Body of pancreas (tissue), 4 donors: ENCODE results near the gene NUBPL. TPM values are rescaled to one million over a fixed set of nuclear protein-coding genes. Genes with fewer than 3 reads are reported as not detected.
"Not testable (repeated sequence)": the region's sequence is repeated elsewhere in the genome, so short reads cannot be mapped to it uniquely, and the experiment has no call there.

Source experiments
- ATAC-seq: fragments of 150-250 bp; one replicate; pipeline ENCODE4 v1.9.1; 2016
- DNase-seq, 4 donors: peaks; one replicate each; pipeline ENCODE4 v3.0.0-alpha.2; 2019
- H3K27ac ChIP-seq, 4 donors: fragments of 200-600 bp; sonication (generic); 1 replicate in 3 of 4; 2 replicates in 1 of 4; pipeline versions ENCODE4 v1.5.1 to v1.6.1; 2016 to 2019; ENCODE audit warnings: mild to moderate bottlenecking in 1 of 4, mixed read lengths in 1 of 4, moderate library complexity in 1 of 4
- H3K27me3 ChIP-seq, 2 donors: fragments of 200-600 bp; sonication (generic); one replicate each; pipeline ENCODE4 v1.6.0; 2016; ENCODE audit warnings: mild to moderate bottlenecking in 1 of 2
- H3K36me3 ChIP-seq, 2 donors: fragments of 200-600 bp; sonication (generic); replicated peaks in 1 of 2; 2 replicates each; pipeline ENCODE4 v1.5.1; 2016; ENCODE audit warnings: low read depth in 2 of 2; ENCODE audit not compliant: insufficient read depth in 1 of 2
- H3K4me1 ChIP-seq: fragments of 200-600 bp; sonication (generic); one replicate; pipeline ENCODE4 v1.6.0; 2016
- H3K4me3 ChIP-seq, 2 donors: fragments of 200-600 bp; sonication (generic); 1 replicate in 1 of 2; 2 replicates in 1 of 2; pipeline ENCODE4 v1.5.1; 2016 to 2019
- H3K9me3 ChIP-seq, 3 donors: fragments of 200-600 bp; sonication (generic); 1 replicate in 2 of 3; 2 replicates in 1 of 3; pipeline ENCODE4 v1.5.1; 2016
- POLR2A ChIP-seq, 3 donors: fragments of 450-650 bp; IDR thresholded peaks; one replicate each; pipeline ENCODE4 v1.6.1; 2016; ENCODE audit warnings: antibody characterized with exemption in 3 of 3, mild to moderate bottlenecking in 2 of 3
- WGBS, 2 donors: methylation state at CpG; one replicate each; pipeline ENCODE4 v1.1.5; 2017; 5-methylcytosine and 5-hydroxymethylcytosine counted together
- intact Hi-C: fragments of 100-400 bp; cut with DNase I; formaldehyde crosslinking; loops from one replicate; pipeline ENCODE4 v1.15.1; 2023
- total RNA-seq, 2 donors: library from RNA; depleted of rRNA; stranded (reverse); fragments of >200 nt; gene quantifications; one replicate each; pipeline ENCODE4 v1.1.0, GENCODE V29; 2016
- TF ChIP-seq, protein P1 (sequence below), 7 experiments: fragments of 450-650 bp in 4 of 7; fragments of 200-600 bp in 3 of 7; sonication (generic) in 3 of 7; IDR thresholded peaks; one replicate each; pipeline ENCODE4 v1.5.1; 2016 to 2019; ENCODE audit warnings: antibody characterized with exemption in 7 of 7

NUBPL gene
- total RNA-seq, 2 donors from 2014 or later: 4.7 to 18.5 TPM

- no peaks in the 10 kb centered on the region for H3K9me3 ChIP-seq
- ATAC-seq (no peak), DNase-seq (no peak)
- intact Hi-C loops: no loop called here
- no peak overlapping the region for H3K4me3 ChIP-seq
- H3K27me3 ChIP-seq: no peaks in the 10 kb centered on the region
- H3K4me1 ChIP-seq: no peaks in the 10 kb centered on the region
- 78 to 82% methylated on average over 2 of the region's 2 CpGs for whole genome bisulfite sequencing, 2 donors
- no peaks in the 10 kb centered on the region for H3K36me3 ChIP-seq
- TF ChIP-seq, protein P1, sequence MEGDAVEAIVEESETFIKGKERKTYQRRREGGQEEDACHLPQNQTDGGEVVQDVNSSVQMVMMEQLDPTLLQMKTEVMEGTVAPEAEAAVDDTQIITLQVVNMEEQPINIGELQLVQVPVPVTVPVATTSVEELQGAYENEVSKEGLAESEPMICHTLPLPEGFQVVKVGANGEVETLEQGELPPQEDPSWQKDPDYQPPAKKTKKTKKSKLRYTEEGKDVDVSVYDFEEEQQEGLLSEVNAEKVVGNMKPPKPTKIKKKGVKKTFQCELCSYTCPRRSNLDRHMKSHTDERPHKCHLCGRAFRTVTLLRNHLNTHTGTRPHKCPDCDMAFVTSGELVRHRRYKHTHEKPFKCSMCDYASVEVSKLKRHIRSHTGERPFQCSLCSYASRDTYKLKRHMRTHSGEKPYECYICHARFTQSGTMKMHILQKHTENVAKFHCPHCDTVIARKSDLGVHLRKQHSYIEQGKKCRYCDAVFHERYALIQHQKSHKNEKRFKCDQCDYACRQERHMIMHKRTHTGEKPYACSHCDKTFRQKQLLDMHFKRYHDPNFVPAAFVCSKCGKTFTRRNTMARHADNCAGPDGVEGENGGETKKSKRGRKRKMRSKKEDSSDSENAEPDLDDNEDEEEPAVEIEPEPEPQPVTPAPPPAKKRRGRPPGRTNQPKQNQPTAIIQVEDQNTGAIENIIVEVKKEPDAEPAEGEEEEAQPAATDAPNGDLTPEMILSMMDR (IDR thresholded peaks at IDR 0.05): no peak
- TF ChIP-seq POLR2A (IDR thresholded peaks at IDR 0.05): no peak
- H3K27ac ChIP-seq: no peak overlapping the region
Observed at GRCh38 chr14:31842899-31843298, 281.7 kb downstream of the NUBPL start.

DNA sequence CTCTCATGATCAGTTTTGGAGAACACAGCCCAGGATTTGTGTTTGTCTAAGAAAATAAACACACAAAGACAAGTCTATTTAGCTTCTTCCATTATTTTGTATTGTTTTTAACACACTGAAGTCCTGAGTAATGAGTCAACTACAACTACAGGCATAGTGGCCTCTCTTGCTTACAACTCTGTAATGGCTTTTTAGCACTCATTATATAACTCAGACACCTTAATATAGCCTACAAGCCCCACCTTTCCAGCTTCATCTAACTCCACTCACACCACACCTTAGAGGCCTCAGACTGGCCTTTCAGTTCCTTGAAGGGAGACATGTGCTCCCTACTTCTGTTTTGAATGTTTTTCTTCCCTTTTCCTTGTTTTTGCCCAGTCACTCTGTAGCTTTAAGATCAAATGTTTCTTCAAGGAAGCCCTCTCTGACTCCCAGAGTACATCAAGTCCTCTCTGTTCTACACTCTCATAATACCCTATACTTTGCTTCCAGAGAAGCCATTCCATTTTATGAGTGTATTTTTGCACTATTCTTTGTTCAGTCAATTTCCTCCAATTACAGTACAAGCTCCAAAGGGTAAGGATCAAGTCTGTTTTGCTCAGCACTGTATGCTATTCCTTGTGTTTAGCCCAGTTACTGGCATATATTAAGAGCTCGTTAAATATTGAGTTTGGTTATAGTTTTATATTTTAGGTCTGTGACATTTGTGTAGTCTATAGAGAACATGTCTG, 282.3 kb downstream of the NUBPL start:
- Histone ChIP-seq H3K9me3 (no peaks in the 10 kb centered on the region), H3K36me3 (no peaks in the 10 kb centered on the region), H3K4me1 (no peaks in the 10 kb centered on the region), H3K4me3 (no peak overlapping the region), H3K27me3 (no peaks in the 10 kb centered on the region), H3K27ac (no peak overlapping the region)
- TF ChIP-seq POLR2A (IDR thresholded peaks at IDR 0.05): no peak
- TF ChIP-seq, protein P1 (IDR thresholded peaks at IDR 0.05): no peak
- ATAC-seq: no peak
- intact Hi-C loops: no loop called here
- WGBS, 2 donors: 88 to 89% methylated on average over 1 of the region's 1 CpG
- DNase-seq: no peak

- WGBS, 2 donors: 92 to 93% methylated on average over 2 of the region's 2 CpGs
- Histone ChIP-seq H3K27ac (no peak overlapping the region), H3K27me3 (no peaks in the 10 kb centered on the region), H3K4me1 (no peaks in the 10 kb centered on the region), H3K9me3 (no peaks in the 10 kb centered on the region), H3K4me3 (no peak overlapping the region), H3K36me3 (no peaks in the 10 kb centered on the region)
- TF ChIP-seq POLR2A (IDR thresholded peaks at IDR 0.05): no peak
- TF ChIP-seq, protein P1 (IDR thresholded peaks at IDR 0.05): no peak
- DNase-seq (no peak), ATAC-seq (no peak)
- intact Hi-C loops: no loop called here
Observed at GRCh38 chr14:31854508-31855075, 293.4 kb downstream of the NUBPL start.

- Histone ChIP-seq H3K9me3 (no peaks in the 10 kb centered on the region), H3K27ac (no peak overlapping the region), H3K36me3 (no peaks in the 10 kb centered on the region), H3K4me3 (no peak overlapping the region), H3K27me3 (no peaks in the 10 kb centered on the region), H3K4me1 (no peaks in the 10 kb centered on the region)
- ATAC-seq: no peak
- no peak for TF ChIP-seq POLR2A (IDR thresholded peaks at IDR 0.05)
- TF ChIP-seq, protein P1 (IDR thresholded peaks at IDR 0.05): no peak
- intact Hi-C loops: no loop called here
- WGBS, 2 donors: 73 to 95% methylated on average over 1 of the region's 1 CpG
- DNase-seq: no peak
Observed at GRCh38 chr14:31855262-31855661, 294.1 kb downstream of the NUBPL start.

- H3K27ac ChIP-seq, H3K9me3 ChIP-seq, intact Hi-C loops, DNase-seq, H3K36me3 ChIP-seq, H3K4me1 ChIP-seq, H3K27me3 ChIP-seq, H3K4me3 ChIP-seq, ATAC-seq: not testable (repeated sequence)
- 88 to 92% methylated on average over 2 of the region's 2 CpGs for WGBS, 2 donors
Observed at GRCh38 chr14:31856003-31856402, 294.8 kb downstream of the NUBPL start.
